HCT116 (cell line): Measurements from ENCODE around the gene GRID2. TPM values are rescaled to one million over a fixed set of nuclear protein-coding genes. Genes with fewer than 3 reads are reported as not detected.
"Not testable (repeated sequence)": the region's sequence is repeated elsewhere in the genome, so short reads cannot be mapped to it uniquely, and the experiment has no call there.

Experiments used
- ATAC-seq: fragments of 200-7000 bp; cut with Tn5 transposase; 2 replicates; pipeline ENCODE4 v1.9.1; 2020; ENCODE audit warnings: mild to moderate bottlenecking, moderate library complexity
- BruUV-seq: library from RNA; stranded (reverse); fragments of 400-500 nt; replicated peaks from 2 replicates; lab custom pipeline; 2021; lab: Mats Ljungman, UMichigan
- CTCF ChIA-PET: fragments of 300-600 bp; sonication (Branson Sonifier 250); formaldehyde crosslinking; loops from one replicate; lab custom pipeline; 2021; ENCODE audit warnings: antibody characterized with exemption; lab: Charles Lee
- POLR2A ChIA-PET: fragments of 300-600, 350-600 bp; sonication (Branson Sonifier 250); formaldehyde crosslinking; loops from one replicate; lab custom pipeline; 2021; ENCODE audit warnings: antibody characterized with exemption; lab: Charles Lee
- RAD21 ChIA-PET, 2 experiments: fragments of 300-600 bp; sonication (Branson Sonifier 250); formaldehyde crosslinking; loops; one replicate each; lab custom pipeline; 2023; ENCODE audit warnings: low total read pairs in 2 of 2; ENCODE audit not compliant: uncharacterized antibody in 2 of 2, unreplicated experiment in 2 of 2, low non-redundant PET in 1 of 2; lab: Charles Lee
- DNase-seq: peaks from one replicate; pipeline ENCODE4 v3.0.0-alpha.2; 2010; ENCODE audit warnings: low read depth, low spot score
- H2AFZ ChIP-seq: fragments of 200-600 bp; shearing (Covaris generic), sonication (generic); 2 replicates; pipeline ENCODE4 v1.6.1; 2017; ENCODE audit warnings: low read depth, mixed run types, mixed read lengths, antibody characterized with exemption, low read length; ENCODE audit not compliant: poor library complexity, severe bottlenecking
- H3K27ac ChIP-seq: 2 replicates; pipeline ENCODE4 v1.5.1; 2012; ENCODE audit warnings: low read depth, low read length
- H3K27me3 ChIP-seq: fragments of 200-600 bp; sonication (generic); 2 replicates; pipeline ENCODE4 v1.6.1; 2016; ENCODE audit warnings: mixed run types, low read length, mixed read lengths; ENCODE audit not compliant: insufficient read depth
- H3K36me3 ChIP-seq, 2 experiments: fragments of 200-500 bp in 1 of 2; fragments of 200-600 bp in 1 of 2; sonication (Bioruptor generic) in 1 of 2; sonication (generic) in 1 of 2; 2 replicates each; pipeline versions ENCODE4 v1.5.1 to v1.6.1; 2014 to 2016; ENCODE audit warnings: low read length in 2 of 2, inconsistent platforms in 1 of 2, mixed read lengths in 1 of 2, mixed run types in 1 of 2; ENCODE audit not compliant: insufficient read depth in 2 of 2, control insufficient read depth in 1 of 2
- H3K4me1 ChIP-seq, 2 experiments: fragments of 200-600 bp in 1 of 2; sonication (generic) in 1 of 2; 2 replicates each; pipeline versions ENCODE4 v1.5.1 to v1.6.1; 2012 to 2017; ENCODE audit warnings: low read length in 2 of 2, inconsistent platforms in 1 of 2, mild to moderate bottlenecking in 1 of 2, mixed read lengths in 1 of 2, mixed run types in 1 of 2, moderate library complexity in 1 of 2; ENCODE audit not compliant: insufficient read depth in 2 of 2, control insufficient read depth in 1 of 2
- H3K4me2 ChIP-seq: fragments of 200-600 bp; sonication (generic); 2 replicates; pipeline ENCODE4 v1.6.1; 2017; ENCODE audit warnings: mixed run types, low read length, mixed read lengths
- H3K4me3 ChIP-seq, 2 experiments: fragments of 200-600 bp in 1 of 2; sonication (generic) in 1 of 2; replicated peaks in 1 of 2; 2 replicates each; pipeline ENCODE4 v1.5.1; 2011 to 2016; ENCODE audit warnings: low read length in 2 of 2, control low read depth in 1 of 2, low read depth in 1 of 2, mild to moderate bottlenecking in 1 of 2, mixed read lengths in 1 of 2, mixed run types in 1 of 2
- H3K79me2 ChIP-seq: fragments of 200-600 bp; sonication (generic); 2 replicates; pipeline ENCODE4 v1.6.1; 2017; ENCODE audit warnings: mild to moderate bottlenecking, mixed run types, low read length, moderate library complexity, mixed read lengths; ENCODE audit not compliant: insufficient read depth
- H3K9ac ChIP-seq: fragments of 200-600 bp; sonication (generic); 2 replicates; pipeline ENCODE4 v1.6.1; 2016; ENCODE audit warnings: low read length, mixed read lengths
- H3K9me2 ChIP-seq: fragments of 200-600 bp; sonication (generic), shearing (Covaris generic); 2 replicates; pipeline ENCODE4 v1.6.1; 2017; ENCODE audit warnings: mixed run types, mild to moderate bottlenecking, moderate library complexity; ENCODE audit not compliant: insufficient read depth
- H3K9me3 ChIP-seq, 2 experiments: fragments of 200-500 bp in 1 of 2; fragments of 200-600 bp in 1 of 2; sonication (Bioruptor generic) in 1 of 2; sonication (generic) in 1 of 2; 2 replicates each; pipeline ENCODE4 v1.6.1; 2014 to 2017; ENCODE audit warnings: low read length in 2 of 2, mixed read lengths in 2 of 2, inconsistent platforms in 1 of 2, low read depth in 1 of 2, mild to moderate bottlenecking in 1 of 2, mixed run types in 1 of 2, moderate library complexity in 1 of 2; ENCODE audit not compliant: control insufficient read depth in 1 of 2, insufficient read depth in 1 of 2
- H4K20me1 ChIP-seq: fragments of 200-600 bp; sonication (generic), shearing (Covaris generic); 2 replicates; pipeline ENCODE4 v1.6.1; 2017; ENCODE audit warnings: mixed run types, mild to moderate bottlenecking, moderate library complexity; ENCODE audit not compliant: insufficient read depth
- CBX3 ChIP-seq: IDR thresholded peaks from 2 replicates; pipeline ENCODE4 v1.6.1; 2012; ENCODE audit warnings: low read depth
- CEBPB ChIP-seq: IDR thresholded peaks from 2 replicates; pipeline ENCODE4 v1.6.1; 2012; ENCODE audit warnings: low read depth
- EGR1 ChIP-seq: IDR thresholded peaks from 2 replicates; pipeline ENCODE4 v1.6.1; 2012; ENCODE audit warnings: low read depth
- ELF1 ChIP-seq: IDR thresholded peaks from 2 replicates; pipeline ENCODE4 v1.6.1; 2012; ENCODE audit warnings: low read depth, borderline replicate concordance
- EZH2 ChIP-seq: fragments of 200-600 bp; sonication (generic); IDR thresholded peaks from 2 replicates; pipeline ENCODE4 v1.6.1; 2017; ENCODE audit warnings: antibody characterized with exemption, mixed run types
- EZH2phosphoT487 ChIP-seq: fragments of 200-600 bp; IDR thresholded peaks from 2 replicates; pipeline ENCODE4 v1.6.1; 2018; ENCODE audit warnings: antibody characterized with exemption, borderline replicate concordance
- POLR2A ChIP-seq: IDR thresholded peaks from 2 replicates; pipeline ENCODE4 v1.7.0; 2011; ENCODE audit warnings: borderline replicate concordance; ENCODE audit not compliant: insufficient read depth, insufficient read length; ENCODE audit errors: extremely low read depth
- RAD21 ChIP-seq: IDR thresholded peaks from 2 replicates; pipeline ENCODE4 v1.6.1; 2012; ENCODE audit warnings: low read depth, mild to moderate bottlenecking
- SP1 ChIP-seq: IDR thresholded peaks from 2 replicates; pipeline ENCODE4 v1.6.1; 2012; ENCODE audit warnings: low read depth
- SRF ChIP-seq: IDR thresholded peaks from 2 replicates; pipeline ENCODE4 v1.6.1; 2012; ENCODE audit warnings: low read depth
- TCF7L2 ChIP-seq: IDR thresholded peaks from 2 replicates; pipeline ENCODE4 v1.7.0; 2011; ENCODE audit warnings: borderline replicate concordance, inconsistent platforms; ENCODE audit not compliant: insufficient read depth, insufficient read length; ENCODE audit errors: extremely low read depth
- ZFX ChIP-seq: fragments of 450-650 bp; IDR thresholded peaks from 2 replicates; pipeline ENCODE4 v1.6.1; 2017
- intact Hi-C: fragments of 100-400 bp; cut with micrococcal nuclease; formaldehyde crosslinking; loops from 2 replicates; pipeline ENCODE4 v1.10.0; 2022
- total RNA-seq: library from RNA; stranded (reverse); gene quantifications from one replicate; pipeline ENCODE4 v1.2.1, GENCODE V29; 2021; ENCODE audit not compliant: unreplicated experiment
- TF ChIP-seq, protein P1 (sequence below): IDR thresholded peaks from 2 replicates; pipeline ENCODE4 v1.6.1; 2011; ENCODE audit warnings: mild to moderate bottlenecking, low read length, moderate library complexity; ENCODE audit not compliant: insufficient replicate concordance; ENCODE audit errors: extremely low read depth
- TF ChIP-seq, protein P2 (sequence below): IDR thresholded peaks from 2 replicates; pipeline ENCODE4 v1.6.1; 2012
- TF ChIP-seq, protein P3 (sequence below): IDR thresholded peaks from 2 replicates; pipeline ENCODE4 v1.6.1; 2012

GRID2 gene
- total RNA-seq, 1 experiment from 2014 or later: not detected

DNA sequence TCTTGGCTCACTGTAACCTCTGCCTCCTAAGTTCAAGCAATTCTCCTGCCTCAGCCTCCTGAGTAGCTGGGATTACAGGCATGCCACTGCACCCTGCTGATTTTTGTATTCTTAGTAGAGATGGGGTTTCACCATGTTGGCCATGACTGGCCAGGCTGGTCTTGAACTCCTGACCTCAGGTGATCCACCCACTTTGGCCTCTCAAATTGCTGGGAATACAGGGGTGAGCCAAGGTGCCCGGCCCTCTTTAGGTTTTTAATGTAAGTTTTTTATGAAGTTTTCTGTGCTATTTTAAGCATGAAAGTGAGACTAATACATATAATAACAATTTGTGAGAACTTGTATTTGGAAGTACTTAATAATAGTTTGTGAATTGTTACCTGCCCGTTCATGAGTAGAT, 148.6 kb downstream of the GRID2 start:
- H3K9me2 ChIP-seq, DNase-seq, ATAC-seq, H3K27ac ChIP-seq, CTCF ChIA-PET, H3K27me3 ChIP-seq, intact Hi-C loops, H3K4me3 ChIP-seq, POLR2A ChIA-PET, H3K4me2 ChIP-seq, H3K9me3 ChIP-seq, H2AFZ ChIP-seq, H3K79me2 ChIP-seq, H4K20me1 ChIP-seq, H3K36me3 ChIP-seq, H3K4me1 ChIP-seq, BruUV-seq, RAD21 ChIA-PET, H3K9ac ChIP-seq: not testable (repeated sequence)

DNA sequence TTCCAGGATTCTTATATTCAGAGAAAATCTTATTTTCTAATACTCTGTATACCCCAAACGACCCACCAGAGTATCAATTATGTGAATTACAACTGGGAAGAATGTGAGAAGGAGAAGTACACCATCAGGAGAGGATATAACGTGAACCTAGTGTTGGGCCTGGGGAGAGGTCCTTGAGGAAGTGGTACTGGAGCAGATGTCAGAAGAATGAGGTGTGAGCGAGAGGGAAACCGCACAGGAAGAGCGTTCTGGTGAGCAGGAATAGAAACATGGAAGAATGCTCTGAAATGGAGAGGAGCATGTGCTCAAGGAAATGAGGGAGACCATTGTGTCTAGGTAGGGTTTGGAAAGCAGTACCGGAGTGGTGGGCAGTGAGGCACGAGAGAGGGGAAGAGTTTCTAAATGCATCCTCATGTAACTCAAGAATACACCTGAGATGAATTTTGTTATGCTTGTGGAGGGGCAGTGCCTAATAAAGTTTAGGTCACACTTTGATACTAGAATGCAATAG, 151.6 kb downstream of the GRID2 start:
- H3K4me3 ChIP-seq: no peak overlapping the region
- H3K9me3 ChIP-seq: no peaks in the 10 kb centered on the region
- ATAC-seq (no peak), DNase-seq (no peak)
- no peaks in the 10 kb centered on the region for H3K4me1 ChIP-seq
- H3K27me3 ChIP-seq: no peaks in the 10 kb centered on the region
- ChIA-PET CTCF (no interaction called here), RAD21 (no interaction called here), POLR2A (no interaction called here)
- no peaks in the 10 kb centered on the region for H3K79me2 ChIP-seq
- no peak overlapping the region for H3K4me2 ChIP-seq
- TF ChIP-seq ZFX (no peak), EGR1 (no peak), POLR2A (no peak), TCF7L2 (no peak), CBX3 (no peak), ELF1 (no peak), EZH2phosphoT487 (no peak), RAD21 (no peak), SRF (no peak), CEBPB (no peak), EZH2 (no peak), SP1 (no peak)
- TF ChIP-seq, protein P1, sequence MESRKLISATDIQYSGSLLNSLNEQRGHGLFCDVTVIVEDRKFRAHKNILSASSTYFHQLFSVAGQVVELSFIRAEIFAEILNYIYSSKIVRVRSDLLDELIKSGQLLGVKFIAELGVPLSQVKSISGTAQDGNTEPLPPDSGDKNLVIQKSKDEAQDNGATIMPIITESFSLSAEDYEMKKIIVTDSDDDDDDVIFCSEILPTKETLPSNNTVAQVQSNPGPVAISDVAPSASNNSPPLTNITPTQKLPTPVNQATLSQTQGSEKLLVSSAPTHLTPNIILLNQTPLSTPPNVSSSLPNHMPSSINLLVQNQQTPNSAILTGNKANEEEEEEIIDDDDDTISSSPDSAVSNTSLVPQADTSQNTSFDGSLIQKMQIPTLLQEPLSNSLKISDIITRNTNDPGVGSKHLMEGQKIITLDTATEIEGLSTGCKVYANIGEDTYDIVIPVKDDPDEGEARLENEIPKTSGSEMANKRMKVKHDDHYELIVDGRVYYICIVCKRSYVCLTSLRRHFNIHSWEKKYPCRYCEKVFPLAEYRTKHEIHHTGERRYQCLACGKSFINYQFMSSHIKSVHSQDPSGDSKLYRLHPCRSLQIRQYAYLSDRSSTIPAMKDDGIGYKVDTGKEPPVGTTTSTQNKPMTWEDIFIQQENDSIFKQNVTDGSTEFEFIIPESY: no peak
- TF ChIP-seq, protein P2, sequence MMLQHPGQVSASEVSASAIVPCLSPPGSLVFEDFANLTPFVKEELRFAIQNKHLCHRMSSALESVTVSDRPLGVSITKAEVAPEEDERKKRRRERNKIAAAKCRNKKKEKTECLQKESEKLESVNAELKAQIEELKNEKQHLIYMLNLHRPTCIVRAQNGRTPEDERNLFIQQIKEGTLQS: no peak
- TF ChIP-seq, protein P3, sequence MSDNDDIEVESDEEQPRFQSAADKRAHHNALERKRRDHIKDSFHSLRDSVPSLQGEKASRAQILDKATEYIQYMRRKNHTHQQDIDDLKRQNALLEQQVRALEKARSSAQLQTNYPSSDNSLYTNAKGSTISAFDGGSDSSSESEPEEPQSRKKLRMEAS: no peak
- BruUV-seq: no TSS peak
- intact Hi-C loops: no loop called here
- H3K36me3 ChIP-seq: no peaks in the 10 kb centered on the region
- no peak overlapping the region for H3K27ac ChIP-seq
- H2AFZ ChIP-seq: no peak overlapping the region
- H3K9ac ChIP-seq: no peak overlapping the region
- H3K9me2 ChIP-seq: peaks cover 4% of the 10 kb centered on the region; the same call in 1 of the 2 replicates
- no peaks in the 10 kb centered on the region for H4K20me1 ChIP-seq
